Raji (cell line): ENCODE results near the gene COX17.

Experiments used
- POLR2A ChIP-seq: IDR thresholded peaks from 2 replicates; pipeline ENCODE4 v1.6.1; 2011; ENCODE audit warnings: low read depth, low read length, control low read depth; ENCODE audit not compliant: insufficient read depth

The COX17 gene

DNA sequence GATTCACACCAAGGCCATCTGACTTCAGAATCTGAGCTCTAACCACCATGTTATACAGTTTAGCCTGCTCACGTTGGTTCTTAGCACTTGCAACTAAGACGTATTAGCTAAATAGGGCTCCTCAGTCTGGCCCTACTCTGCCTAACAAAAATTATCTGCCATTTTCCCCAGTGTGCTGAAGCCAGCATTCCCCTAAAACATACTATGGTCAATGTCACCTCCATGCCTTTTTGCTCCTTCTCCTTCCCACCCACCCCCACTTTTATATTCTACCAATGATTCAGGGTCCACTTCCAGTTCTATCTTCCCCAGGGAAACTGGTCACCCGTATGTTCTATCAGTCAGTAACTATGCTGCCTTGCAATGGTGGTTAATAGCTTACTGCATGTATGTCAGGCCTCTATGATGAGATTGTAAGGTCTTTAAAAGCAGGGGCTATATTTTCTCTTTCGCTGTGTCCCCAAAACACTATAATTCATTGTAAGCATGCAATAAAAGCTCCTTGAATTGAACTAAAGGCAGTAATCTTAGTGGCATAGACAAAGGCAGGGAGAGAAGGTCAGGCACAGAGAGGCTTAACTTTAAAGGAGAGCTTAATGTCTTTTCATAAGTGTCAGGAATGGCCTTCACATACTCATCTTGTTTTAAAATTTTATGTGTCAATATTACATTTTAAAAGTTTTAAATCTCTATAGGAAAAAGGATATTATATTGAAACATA is 40.2 kb downstream of the COX17 start:
- TF ChIP-seq POLR2A, result no peak

DNA sequence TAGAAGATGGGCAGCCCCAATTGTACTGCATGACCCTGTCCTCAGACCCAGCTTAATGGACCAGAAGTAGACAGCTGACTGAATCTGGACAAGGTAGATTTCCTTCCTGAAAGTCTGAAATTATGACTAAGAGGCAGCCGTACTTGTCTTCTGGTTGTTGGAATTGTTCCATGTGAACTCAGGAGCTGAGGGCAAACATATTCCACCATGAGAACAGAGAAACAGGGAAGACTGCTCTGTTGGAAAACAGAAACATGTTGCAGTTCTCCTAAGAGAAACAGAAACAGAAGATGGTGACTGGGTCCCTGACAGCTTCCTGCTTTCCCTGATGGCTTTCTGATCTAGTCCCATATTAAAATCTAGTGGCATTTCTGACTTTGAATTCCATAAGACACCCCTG is 41.0 kb downstream of the COX17 start:
- TF ChIP-seq POLR2A, result no peak

DNA sequence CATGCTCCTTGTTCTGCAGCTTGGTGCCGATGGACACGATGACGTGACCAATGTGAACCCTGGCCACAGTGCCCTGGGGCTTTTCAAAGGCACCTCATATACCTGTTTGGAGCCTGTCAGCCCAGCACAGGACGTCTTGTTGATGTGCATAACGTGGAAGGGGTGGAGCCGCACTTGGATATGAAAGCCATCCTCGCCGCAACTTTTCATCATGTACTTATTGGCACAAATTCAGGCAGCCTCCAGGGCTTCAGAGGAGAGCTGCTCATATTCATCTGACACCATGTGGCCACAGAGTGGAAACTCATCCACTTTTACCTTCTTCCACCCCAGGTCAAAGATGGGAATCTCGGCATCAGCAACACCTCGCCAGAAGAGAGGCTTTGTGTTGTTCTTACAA is 41.5 kb downstream of the COX17 start:
- TF ChIP-seq POLR2A, result no peak

DNA sequence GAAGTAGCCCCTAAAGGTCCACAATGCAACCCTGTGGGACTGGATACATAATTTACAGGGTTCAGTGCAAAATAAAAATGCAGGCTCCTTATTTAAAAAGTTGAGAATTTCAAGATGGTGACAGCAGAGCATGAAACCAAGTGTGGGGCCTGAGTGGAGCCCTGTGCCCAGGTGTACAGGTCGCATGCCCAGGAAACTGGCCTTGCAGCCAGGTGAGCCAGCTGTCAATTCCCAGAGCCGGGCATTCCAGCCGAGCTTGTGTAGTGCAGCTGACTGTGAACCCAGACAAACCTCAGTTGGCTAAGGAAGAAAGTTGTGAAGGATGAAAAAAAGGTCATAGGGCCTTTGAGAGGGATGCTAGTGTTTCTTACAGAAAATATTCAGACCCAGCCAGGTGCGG is 44.4 kb downstream of the COX17 start:
- TF ChIP-seq POLR2A, result no peak

DNA sequence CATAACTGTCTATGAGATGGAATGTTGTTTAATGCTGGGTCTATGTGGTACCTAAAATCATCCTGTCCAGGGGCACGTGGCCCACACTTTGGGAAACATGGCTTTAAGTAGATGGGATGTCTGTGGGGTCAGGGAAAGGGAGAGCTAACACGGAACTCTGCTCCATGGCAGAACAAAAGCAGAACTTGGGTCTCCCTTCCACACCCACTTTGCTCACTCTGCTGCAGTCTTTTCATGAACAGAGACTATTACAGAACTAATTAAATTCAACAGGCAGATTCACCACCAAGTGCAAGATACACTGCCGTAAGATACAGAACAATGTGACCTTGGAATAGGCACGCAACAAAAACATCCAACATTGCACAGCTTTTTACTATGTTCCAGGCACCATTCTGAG is 45.0 kb downstream of the COX17 start:
- TF ChIP-seq POLR2A, result no peak

DNA sequence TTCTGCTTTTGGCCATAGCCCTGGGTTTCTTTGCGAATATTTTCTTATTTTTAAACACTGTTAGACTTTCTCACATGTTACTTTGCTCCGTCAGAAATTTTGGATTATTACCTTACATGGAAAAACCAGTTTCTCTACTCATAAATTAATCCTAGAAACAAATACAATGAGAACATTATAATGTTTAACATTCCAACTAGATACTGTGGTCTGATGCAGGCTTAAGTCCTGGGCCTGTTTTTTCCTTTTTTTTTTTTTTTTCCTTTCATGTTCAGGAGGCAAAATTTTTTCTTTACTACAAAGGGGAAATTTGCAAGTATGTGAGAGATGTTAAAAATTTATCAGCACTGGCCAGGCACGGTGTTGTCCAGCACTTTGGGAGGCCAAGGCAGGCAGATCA is 45.7 kb downstream of the COX17 start:
- TF ChIP-seq POLR2A, result no peak

DNA sequence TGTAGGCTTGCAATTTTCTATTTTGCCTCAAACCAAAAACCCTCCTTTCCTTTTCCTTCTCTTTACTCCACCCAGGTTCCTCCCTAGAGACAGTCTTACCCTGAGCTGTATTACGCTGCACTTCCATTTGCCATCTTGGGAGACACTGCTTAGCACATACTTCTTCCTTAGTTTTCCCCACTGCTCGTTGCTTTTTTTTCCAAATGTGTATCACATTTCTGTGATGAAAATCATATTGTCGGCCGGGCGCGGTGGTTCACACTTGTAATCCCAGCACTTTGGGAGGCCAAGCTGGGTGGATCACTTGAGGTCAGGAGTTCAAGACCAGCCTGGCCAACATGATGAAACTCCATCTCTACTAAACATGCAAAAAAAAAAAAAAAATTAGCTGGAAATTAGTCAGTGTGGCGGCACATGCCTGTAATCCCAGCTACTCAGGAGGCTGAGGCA is 46.3 kb downstream of the COX17 start:
- no peak for TF ChIP-seq POLR2A

DNA sequence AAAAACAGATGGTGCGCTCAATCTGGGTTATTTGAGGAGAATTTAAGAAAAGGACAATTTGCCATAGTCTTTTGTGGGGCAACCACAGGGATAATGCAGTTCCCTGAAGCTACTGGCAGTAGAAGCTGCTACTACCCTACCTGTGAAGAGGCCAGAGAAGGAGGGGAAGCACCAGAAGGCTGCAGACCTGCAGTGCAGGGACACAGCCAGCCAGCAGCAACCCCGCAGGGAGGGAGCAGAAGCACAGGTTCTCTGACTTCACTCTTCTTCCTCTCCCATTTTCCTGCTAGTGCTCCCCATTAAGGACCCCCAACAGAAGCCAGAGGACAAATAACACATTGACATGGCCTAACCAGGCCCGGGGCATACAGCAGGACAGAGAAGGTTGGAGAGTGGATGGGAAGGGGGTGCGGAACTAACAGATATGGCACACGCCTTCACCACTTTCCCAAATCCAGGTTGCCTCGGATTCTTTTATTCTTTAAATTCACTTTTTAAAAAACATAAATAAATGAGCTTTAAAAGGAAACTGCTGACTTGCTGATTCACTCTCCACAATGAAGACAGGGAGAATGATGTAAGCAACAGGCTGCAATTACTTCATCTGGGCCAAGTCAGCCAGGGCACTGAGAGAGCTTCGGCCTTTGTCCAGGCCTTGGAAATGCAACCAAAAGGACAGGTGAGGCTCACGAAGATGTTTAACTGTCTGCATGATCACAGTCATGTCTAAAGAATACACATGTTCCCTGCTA is 46.9 kb downstream of the COX17 start:
- no peak for TF ChIP-seq POLR2A

DNA sequence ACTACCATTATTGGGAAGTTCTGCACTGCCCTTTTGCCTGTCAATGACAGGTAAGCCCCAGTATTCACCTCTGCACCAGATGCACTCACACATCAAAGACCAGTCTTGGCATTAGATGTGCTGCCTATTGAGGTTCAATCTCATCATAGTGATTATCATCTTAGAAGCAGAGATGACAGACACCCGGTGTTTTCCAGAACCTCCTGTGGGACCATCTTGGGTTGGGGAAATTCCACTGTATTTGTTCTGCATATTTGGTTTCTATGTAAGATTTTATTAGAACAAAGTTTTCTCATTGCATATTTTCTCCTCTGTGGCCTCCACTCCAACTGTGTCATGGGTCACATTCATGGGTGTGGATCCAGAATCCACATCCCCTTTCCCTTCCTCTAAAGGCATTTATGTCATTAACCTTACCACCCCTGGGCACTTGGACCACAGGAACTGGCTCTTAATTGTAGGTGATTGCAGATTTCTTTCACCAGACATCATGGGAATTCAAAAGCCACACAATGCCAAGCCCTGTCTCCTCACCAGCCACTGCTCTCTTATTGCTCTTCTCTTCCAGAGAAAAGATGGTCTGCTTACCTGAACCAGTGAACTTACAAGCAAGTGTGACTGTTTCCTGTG is 48.3 kb downstream of the COX17 start:
- TF ChIP-seq POLR2A, result no peak

DNA sequence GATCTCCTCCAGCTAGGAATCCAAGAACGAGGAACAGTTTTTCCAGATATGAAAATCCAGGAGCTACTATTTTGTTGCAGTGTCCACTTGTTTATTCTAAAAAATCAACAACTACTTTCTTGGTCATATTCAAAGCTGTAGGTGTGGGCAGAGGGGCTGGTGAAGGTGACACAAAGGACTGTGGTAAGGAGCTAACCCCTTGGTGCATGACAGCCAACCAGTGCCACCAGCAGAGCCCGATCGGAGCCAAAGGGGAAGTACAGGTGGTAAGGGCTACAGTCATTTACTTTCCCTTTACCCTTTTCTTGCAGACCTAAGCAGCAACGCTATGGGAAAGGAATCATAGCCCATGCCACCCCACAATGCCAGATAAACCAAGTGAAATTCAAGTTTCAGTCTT is 48.8 kb downstream of the COX17 start:
- no peak for TF ChIP-seq POLR2A

DNA sequence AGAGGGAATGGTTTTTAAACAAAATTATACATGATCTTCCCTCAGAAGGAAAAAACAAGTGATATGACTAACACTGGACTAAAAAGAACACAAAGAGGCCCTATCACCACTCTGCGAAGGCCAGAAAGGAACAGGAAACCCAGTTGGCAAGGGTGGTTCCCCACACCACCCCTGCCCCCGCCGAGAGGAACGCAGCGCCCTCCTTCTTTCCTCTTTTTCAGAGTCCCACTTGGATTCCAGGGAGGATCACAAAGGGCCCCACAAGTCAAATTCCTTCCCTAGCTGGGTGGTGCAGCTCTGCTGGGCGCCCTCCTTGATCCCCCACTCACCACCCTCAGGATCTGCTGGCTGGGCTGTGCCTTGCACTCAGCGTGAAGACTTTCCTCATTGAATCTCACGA is 49.7 kb downstream of the COX17 start:
- no peak for TF ChIP-seq POLR2A

DNA sequence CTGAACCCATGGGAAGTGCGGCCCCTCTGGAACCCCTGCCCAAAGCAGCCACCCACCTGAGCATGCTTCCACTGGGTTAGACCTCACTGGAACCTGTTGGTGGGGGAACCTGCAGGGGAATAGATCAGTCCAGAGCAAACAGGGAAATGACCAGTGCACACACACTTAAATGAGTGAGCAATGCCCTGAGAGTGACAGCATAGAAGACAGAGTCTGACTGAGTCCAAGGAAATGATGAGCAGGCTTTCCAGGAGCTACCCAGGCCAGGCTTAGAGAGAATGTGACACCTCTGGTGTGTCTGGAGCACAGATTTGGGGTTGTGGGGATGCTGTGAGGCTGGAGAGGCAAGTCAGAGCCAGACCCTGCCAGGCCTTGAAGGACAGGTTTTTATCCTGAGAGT is 51.0 kb downstream of the COX17 start:
- TF ChIP-seq POLR2A, result no peak

DNA sequence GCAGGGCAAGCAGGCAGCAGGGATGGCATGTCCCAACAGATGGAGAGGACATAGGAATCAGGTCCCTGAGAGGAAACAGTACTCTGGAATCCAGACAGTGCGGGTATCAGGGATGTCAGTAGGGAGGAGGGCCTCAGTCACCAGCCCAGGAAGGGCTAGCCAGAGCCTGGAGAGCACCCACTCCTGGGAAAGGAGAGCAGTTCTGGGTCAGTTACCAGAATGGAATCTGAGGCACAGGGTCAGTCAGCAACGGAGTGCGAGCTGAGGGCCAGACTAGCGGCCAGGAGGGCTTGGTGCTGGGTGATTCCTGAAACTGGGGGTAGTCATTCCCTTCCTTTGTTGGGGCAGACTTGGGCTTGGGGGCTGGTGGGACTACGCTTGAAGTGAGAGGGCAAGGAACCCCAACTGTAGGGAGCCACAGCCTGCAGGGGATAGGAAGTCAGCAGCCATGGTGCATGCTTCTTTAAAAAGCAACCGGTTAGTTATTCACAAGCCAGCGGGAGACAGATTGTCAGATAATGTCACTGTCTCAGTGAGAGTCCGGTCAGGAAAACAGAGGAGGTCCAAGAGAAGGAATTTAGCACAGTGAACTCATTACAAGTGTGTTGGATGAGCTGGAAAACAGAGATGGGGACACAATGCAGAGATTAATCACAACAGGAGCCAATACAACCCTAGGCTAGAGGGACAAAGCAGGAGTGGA is 51.6 kb downstream of the COX17 start:
- no peak for TF ChIP-seq POLR2A

DNA sequence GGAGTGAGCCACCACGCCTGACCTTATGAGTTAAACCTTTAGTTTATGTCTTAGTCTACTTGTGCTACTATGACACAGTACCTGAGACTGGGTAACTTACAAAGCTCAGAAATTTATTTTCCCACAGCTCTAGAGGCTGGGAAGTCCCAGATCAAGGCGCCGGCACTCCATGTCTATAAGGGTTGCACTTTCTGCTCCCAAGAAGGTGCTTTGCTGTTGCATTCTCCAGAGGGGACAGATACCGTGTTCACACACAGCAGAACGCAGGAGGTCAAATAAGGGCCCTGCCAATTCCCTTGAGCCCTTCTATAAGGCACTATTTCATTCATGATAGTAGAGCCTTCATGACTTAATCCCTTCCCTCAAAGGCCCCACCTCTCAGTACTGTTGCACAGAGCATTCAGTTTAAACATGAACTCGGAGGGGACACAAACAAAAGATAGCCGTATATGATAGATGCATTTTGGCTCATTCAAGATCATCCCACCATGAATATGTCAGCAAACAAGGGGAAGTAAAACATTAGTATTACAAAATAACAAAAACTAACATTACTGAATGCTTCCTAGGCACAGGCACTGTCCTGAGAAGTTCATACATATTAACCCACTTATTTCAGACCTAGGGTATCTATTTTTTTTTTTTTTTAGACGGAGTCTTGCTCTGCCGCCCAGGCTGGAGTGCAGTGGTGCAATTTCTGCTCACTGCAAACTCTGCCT is 53.0 kb downstream of the COX17 start:
- TF ChIP-seq POLR2A, result no peak

DNA sequence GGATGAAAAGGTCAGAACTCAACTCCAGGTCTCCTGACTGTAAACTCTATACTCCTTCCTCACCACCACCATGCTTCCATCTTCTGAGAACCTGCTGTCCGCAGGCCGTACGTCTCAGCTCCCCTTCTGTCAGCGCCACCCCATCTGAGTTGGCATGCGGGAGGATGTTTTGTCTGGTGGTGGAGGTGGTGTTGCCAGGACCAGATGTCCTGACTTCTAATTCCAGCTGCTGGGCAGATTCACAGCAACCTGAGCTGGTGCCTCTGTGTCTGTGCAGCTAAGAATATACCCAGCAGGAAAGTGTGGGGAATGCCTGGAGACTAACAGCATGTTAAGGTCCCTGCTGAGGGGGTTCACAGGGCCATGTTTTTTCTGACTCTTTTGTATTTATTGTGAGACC is 56.3 kb downstream of the COX17 start:
- TF ChIP-seq POLR2A, result no peak
